ENCODE data around the gene SARM1.
A peak's percentile ranks its signal among the peaks of the same experiment; 100 is the strongest.

The SARM1 gene

GRCh38 chr17:28395968-28396367 lies 24.5 kb downstream of the SARM1 start:
- no peak overlapping the region for H3K27ac Mint-ChIP-seq (ENCODE audit: low read depth)
- DNase-seq (ENCODE audit: low spot score in 2 of 2) (no peak), ATAC-seq (replicated peaks; ENCODE audit: extremely low read depth, poor library complexity, severe bottlenecking) (no peak)
- H3K4me3 Mint-ChIP-seq: no peak overlapping the region
- H3K4me1 Mint-ChIP-seq: no peaks in the 10 kb centered on the region
- no peaks in the 10 kb centered on the region for H3K27me3 Mint-ChIP-seq
- H3K9me3 Mint-ChIP-seq: no peaks in the 10 kb centered on the region
- peaks cover 18% of the 10 kb centered on the region for H3K36me3 Mint-ChIP-seq (ENCODE audit: insufficient read depth)

GRCh38 chr17:28396635-28397239 lies 25.2 kb downstream of the SARM1 start:
- H3K4me3 Mint-ChIP-seq: no peak overlapping the region
- H3K4me1 Mint-ChIP-seq: no peaks in the 10 kb centered on the region
- no peak overlapping the region for H3K27ac Mint-ChIP-seq (ENCODE audit: low read depth)
- peaks cover 12% of the 10 kb centered on the region for H3K36me3 Mint-ChIP-seq (ENCODE audit: insufficient read depth)
- no peak for DNase-seq (ENCODE audit: low spot score in 2 of 2)
- H3K9me3 Mint-ChIP-seq: no peaks in the 10 kb centered on the region
- no peaks in the 10 kb centered on the region for H3K27me3 Mint-ChIP-seq
- no peak for ATAC-seq (replicated peaks; ENCODE audit: extremely low read depth, poor library complexity, severe bottlenecking)

GRCh38 chr17:28397275-28397674 lies 25.8 kb downstream of the SARM1 start:
- H3K36me3 Mint-ChIP-seq (ENCODE audit: insufficient read depth): peaks cover 12% of the 10 kb centered on the region
- no peak overlapping the region for H3K4me3 Mint-ChIP-seq
- H3K27me3 Mint-ChIP-seq: no peaks in the 10 kb centered on the region
- DNase-seq (ENCODE audit: low spot score in 2 of 2) (no peak), ATAC-seq (replicated peaks; ENCODE audit: extremely low read depth, poor library complexity, severe bottlenecking) (no peak)
- no peaks in the 10 kb centered on the region for H3K4me1 Mint-ChIP-seq
- H3K9me3 Mint-ChIP-seq: no peaks in the 10 kb centered on the region
- H3K27ac Mint-ChIP-seq (ENCODE audit: low read depth): no peak overlapping the region

- Mint-ChIP-seq H3K4me1 (no peaks in the 10 kb centered on the region), H3K27me3 (no peaks in the 10 kb centered on the region), H3K27ac (ENCODE audit: low read depth) (peak overlapping the region; percentile 45), H3K4me3 (no peak overlapping the region), H3K9me3 (no peaks in the 10 kb centered on the region), H3K36me3 (ENCODE audit: insufficient read depth) (peaks cover 10% of the 10 kb centered on the region)
- ATAC-seq (replicated peaks; ENCODE audit: extremely low read depth, poor library complexity, severe bottlenecking) (no peak), DNase-seq (ENCODE audit: low spot score in 2 of 2) (no peak)
Measured at GRCh38 chr17:28397687-28398279, 26.3 kb downstream of the SARM1 start.

GRCh38 chr17:28398280-28398981 lies 26.9 kb downstream of the SARM1 start:
- peak overlapping the region; percentile 45 for H3K27ac Mint-ChIP-seq (ENCODE audit: low read depth)
- peaks cover 8% of the 10 kb centered on the region for H3K36me3 Mint-ChIP-seq (ENCODE audit: insufficient read depth)
- no peak overlapping the region for H3K4me3 Mint-ChIP-seq
- H3K9me3 Mint-ChIP-seq: no peaks in the 10 kb centered on the region
- no peak for DNase-seq (ENCODE audit: low spot score in 2 of 2)
- no peak for ATAC-seq (replicated peaks; ENCODE audit: extremely low read depth, poor library complexity, severe bottlenecking)
- no peaks in the 10 kb centered on the region for H3K4me1 Mint-ChIP-seq
- H3K27me3 Mint-ChIP-seq: no peaks in the 10 kb centered on the region

- DNase-seq (ENCODE audit: low spot score in 2 of 2) (no peak), ATAC-seq (replicated peaks; ENCODE audit: extremely low read depth, poor library complexity, severe bottlenecking) (no peak)
- no peak overlapping the region for H3K27ac Mint-ChIP-seq (ENCODE audit: low read depth)
- H3K9me3 Mint-ChIP-seq: no peaks in the 10 kb centered on the region
- H3K4me1 Mint-ChIP-seq: no peaks in the 10 kb centered on the region
- no peaks in the 10 kb centered on the region for H3K27me3 Mint-ChIP-seq
- H3K36me3 Mint-ChIP-seq (ENCODE audit: insufficient read depth): peaks cover 4% of the 10 kb centered on the region
- no peak overlapping the region for H3K4me3 Mint-ChIP-seq
Measured at GRCh38 chr17:28399808-28400207, 28.3 kb downstream of the SARM1 start.

- H3K4me1 Mint-ChIP-seq: no peaks in the 10 kb centered on the region
- no peaks in the 10 kb centered on the region for H3K9me3 Mint-ChIP-seq
- no peak overlapping the region for H3K4me3 Mint-ChIP-seq
- no peak overlapping the region for H3K27ac Mint-ChIP-seq (ENCODE audit: low read depth)
- ATAC-seq (replicated peaks; ENCODE audit: extremely low read depth, poor library complexity, severe bottlenecking): no peak
- peaks cover 1% of the 10 kb centered on the region for H3K27me3 Mint-ChIP-seq
- H3K36me3 Mint-ChIP-seq (ENCODE audit: insufficient read depth): peaks cover 4% of the 10 kb centered on the region
- DNase-seq (ENCODE audit: low spot score in 2 of 2): no peak
Measured at GRCh38 chr17:28402224-28402630, 30.7 kb downstream of the SARM1 start.

- Mint-ChIP-seq H3K27ac (ENCODE audit: low read depth) (peak overlapping the region; percentile 65), H3K4me3 (no peak overlapping the region), H3K27me3 (peaks cover 7% of the 10 kb centered on the region), H3K36me3 (ENCODE audit: insufficient read depth) (peaks cover 2% of the 10 kb centered on the region), H3K4me1 (no peaks in the 10 kb centered on the region), H3K9me3 (no peaks in the 10 kb centered on the region)
- DNase-seq (ENCODE audit: low spot score in 2 of 2) (no peak), ATAC-seq (replicated peaks; ENCODE audit: extremely low read depth, poor library complexity, severe bottlenecking) (no peak)
Measured at GRCh38 chr17:28402844-28403243, 31.4 kb downstream of the SARM1 start.

GRCh38 chr17:28404007-28404406 lies 32.5 kb downstream of the SARM1 start:
- H3K27ac Mint-ChIP-seq (ENCODE audit: low read depth): peak overlapping the region; percentile 62

GRCh38 chr17:28404461-28404811 lies 32.9 kb downstream of the SARM1 start:
- Mint-ChIP-seq H3K27me3 (peaks cover 18% of the 10 kb centered on the region), H3K4me3 (peak overlapping the region; percentile 71), H3K4me1 (no peaks in the 10 kb centered on the region), H3K27ac (ENCODE audit: low read depth) (no peak overlapping the region), H3K36me3 (ENCODE audit: insufficient read depth) (peaks cover 2% of the 10 kb centered on the region), H3K9me3 (no peaks in the 10 kb centered on the region)
- no peak for ATAC-seq (replicated peaks; ENCODE audit: extremely low read depth, poor library complexity, severe bottlenecking)
- DNase-seq (ENCODE audit: low spot score in 2 of 2): no peak

More at GRCh38 chr17:28404007-28404406, 32.5 kb downstream of the SARM1 start:
- Mint-ChIP-seq H3K4me1 (no peaks in the 10 kb centered on the region), H3K9me3 (no peaks in the 10 kb centered on the region), H3K27me3 (peaks cover 18% of the 10 kb centered on the region), H3K4me3 (peak overlapping the region; percentile 71), H3K36me3 (ENCODE audit: insufficient read depth) (peaks cover 2% of the 10 kb centered on the region)
- ATAC-seq (replicated peaks; ENCODE audit: extremely low read depth, poor library complexity, severe bottlenecking) (no peak), DNase-seq (ENCODE audit: low spot score in 2 of 2) (no peak)

- Mint-ChIP-seq H3K27me3 (peaks cover 18% of the 10 kb centered on the region), H3K27ac (ENCODE audit: low read depth) (no peak overlapping the region), H3K9me3 (no peaks in the 10 kb centered on the region), H3K36me3 (ENCODE audit: insufficient read depth) (peaks cover 2% of the 10 kb centered on the region), H3K4me1 (no peaks in the 10 kb centered on the region), H3K4me3 (peak overlapping the region; percentile 71)
- DNase-seq (ENCODE audit: low spot score in 2 of 2): no peak
- no peak for ATAC-seq (replicated peaks; ENCODE audit: extremely low read depth, poor library complexity, severe bottlenecking)
Measured at GRCh38 chr17:28404812-28405570, 33.5 kb downstream of the SARM1 start.

- H3K4me1 Mint-ChIP-seq: no peaks in the 10 kb centered on the region
- H3K27ac Mint-ChIP-seq (ENCODE audit: low read depth): no peak within 1 kb of the TSS
- H3K4me3 Mint-ChIP-seq: peak within 1 kb of the TSS; percentile 71
- peaks cover 24% of the 10 kb centered on the region for H3K27me3 Mint-ChIP-seq
- no peaks in the 10 kb centered on the region for H3K9me3 Mint-ChIP-seq
- DNase-seq (ENCODE audit: low spot score in 2 of 2) (no peak), ATAC-seq (replicated peaks; ENCODE audit: extremely low read depth, poor library complexity, severe bottlenecking) (peak; percentile 54)
- peaks cover 2% of the 10 kb centered on the region for H3K36me3 Mint-ChIP-seq (ENCODE audit: insufficient read depth)
Measured at GRCh38 chr17:28405632-28406472, 34.4 kb downstream of the SARM1 start, which contains the start of gene SLC46A1. TSS of gene SLC46A1 (minus strand) at chr17:28406212. CDS start at chr17:28406114, 98 bp downstream.
